ENCODE results near the gene KCNT1. TPM values are rescaled to one million over a fixed set of nuclear protein-coding genes. Genes with fewer than 3 reads are reported as not detected.

The KCNT1 gene
- total RNA-seq, 1 experiment from 2014 or later: 0.17 TPM

DNA sequence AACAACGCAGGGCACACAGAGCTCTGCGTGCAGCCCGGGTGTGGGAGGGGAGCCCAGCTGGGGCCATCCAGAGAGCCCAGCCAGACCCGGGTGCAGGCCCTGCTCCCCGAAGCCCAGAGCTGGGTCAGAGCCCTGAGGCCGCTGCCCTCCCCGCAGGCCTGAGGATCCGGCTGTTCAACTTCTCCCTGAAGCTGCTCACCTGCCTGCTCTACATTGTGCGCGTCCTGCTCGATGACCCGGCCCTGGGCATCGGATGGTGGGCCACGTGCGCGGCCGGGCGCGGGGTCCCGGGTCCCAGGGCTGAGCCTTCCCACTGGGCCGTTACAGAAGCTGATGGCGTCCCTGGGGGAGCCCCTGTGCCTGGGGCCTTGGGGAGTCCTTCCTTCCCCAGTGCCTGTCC lies 48.8 kb downstream of the KCNT1 start (continued):
- TF ChIP-seq, protein P1, sequence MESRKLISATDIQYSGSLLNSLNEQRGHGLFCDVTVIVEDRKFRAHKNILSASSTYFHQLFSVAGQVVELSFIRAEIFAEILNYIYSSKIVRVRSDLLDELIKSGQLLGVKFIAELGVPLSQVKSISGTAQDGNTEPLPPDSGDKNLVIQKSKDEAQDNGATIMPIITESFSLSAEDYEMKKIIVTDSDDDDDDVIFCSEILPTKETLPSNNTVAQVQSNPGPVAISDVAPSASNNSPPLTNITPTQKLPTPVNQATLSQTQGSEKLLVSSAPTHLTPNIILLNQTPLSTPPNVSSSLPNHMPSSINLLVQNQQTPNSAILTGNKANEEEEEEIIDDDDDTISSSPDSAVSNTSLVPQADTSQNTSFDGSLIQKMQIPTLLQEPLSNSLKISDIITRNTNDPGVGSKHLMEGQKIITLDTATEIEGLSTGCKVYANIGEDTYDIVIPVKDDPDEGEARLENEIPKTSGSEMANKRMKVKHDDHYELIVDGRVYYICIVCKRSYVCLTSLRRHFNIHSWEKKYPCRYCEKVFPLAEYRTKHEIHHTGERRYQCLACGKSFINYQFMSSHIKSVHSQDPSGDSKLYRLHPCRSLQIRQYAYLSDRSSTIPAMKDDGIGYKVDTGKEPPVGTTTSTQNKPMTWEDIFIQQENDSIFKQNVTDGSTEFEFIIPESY (IDR thresholded peaks at IDR 0.05; ENCODE audit: extremely low read depth, insufficient replicate concordance, low read length): no peak

DNA sequence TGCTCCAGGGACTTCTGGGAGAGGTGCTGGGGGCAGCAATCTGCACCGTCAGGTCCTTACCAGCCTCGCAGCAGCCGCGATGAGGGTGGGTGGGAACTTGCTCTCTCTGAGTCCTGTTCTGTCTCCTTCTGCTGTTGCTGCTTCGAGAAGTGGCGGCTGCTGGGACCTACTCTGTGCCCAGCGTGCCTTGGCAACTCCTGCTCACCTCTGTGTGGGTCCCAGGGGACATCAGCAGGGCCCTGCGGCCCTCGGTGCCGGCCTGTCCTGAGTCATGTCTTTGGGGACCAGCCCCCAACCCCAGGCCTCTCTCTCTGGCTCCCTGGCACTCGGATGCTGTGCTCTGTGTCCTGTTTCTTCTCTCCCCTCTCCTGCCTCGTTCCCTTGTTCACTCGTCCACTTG lies 49.5 kb downstream of the KCNT1 start:
- Histone ChIP-seq H3K4me3 (replicated peaks in 1 of 2; ENCODE audit: low read depth in 1 of 2, low read length in 2 of 2) (no peak overlapping the region), H3K36me3 (ENCODE audit: control insufficient read depth in 1 of 2, insufficient read depth in 2 of 2, low read length in 2 of 2) (no peaks in the 10 kb centered on the region), H2AFZ (ENCODE audit: low read depth, low read length, poor library complexity, severe bottlenecking) (no peak overlapping the region), H3K4me1 (ENCODE audit: control insufficient read depth in 1 of 2, insufficient read depth in 2 of 2, low read length in 2 of 2) (no peaks in the 10 kb centered on the region), H3K27ac (ENCODE audit: low read depth, low read length) (no peak overlapping the region), H3K9ac (ENCODE audit: low read length) (no peak overlapping the region), H3K4me2 (ENCODE audit: low read length) (no peak overlapping the region), H3K9me3 (ENCODE audit: control insufficient read depth in 1 of 2, insufficient read depth in 1 of 2, low read depth in 1 of 2, low read length in 2 of 2) (no peaks in the 10 kb centered on the region), H3K9me2 (ENCODE audit: insufficient read depth) (no peaks in the 10 kb centered on the region), H3K27me3 (ENCODE audit: insufficient read depth, low read length) (no peaks in the 10 kb centered on the region), H3K79me2 (ENCODE audit: insufficient read depth, low read length) (no peaks in the 10 kb centered on the region), H4K20me1 (ENCODE audit: insufficient read depth) (no peaks in the 10 kb centered on the region)
- CTCF ChIA-PET: no interaction called here
- POLR2A ChIA-PET: no interaction called here
- DNase-seq (ENCODE audit: low read depth, low spot score) (no peak), ATAC-seq (no peak)
- intact Hi-C loops (cut with micrococcal nuclease): no loop called here
- RAD21 ChIA-PET (ENCODE audit: low non-redundant PET in 1 of 2, low total read pairs in 2 of 2, uncharacterized antibody in 2 of 2, unreplicated experiment in 2 of 2): no interaction called here
- no TSS peak for BruUV-seq (replicated peaks)
- TF ChIP-seq EZH2phosphoT487 (IDR thresholded peaks at IDR 0.05; ENCODE audit: borderline replicate concordance) (no peak), ELF1 (IDR thresholded peaks at IDR 0.05; ENCODE audit: borderline replicate concordance, low read depth) (no peak), SP1 (IDR thresholded peaks at IDR 0.05; ENCODE audit: low read depth) (no peak), CEBPB (IDR thresholded peaks at IDR 0.05; ENCODE audit: low read depth) (no peak), SIN3A (IDR thresholded peaks at IDR 0.05; ENCODE audit: low read depth) (no peak), TCF7L2 (IDR thresholded peaks at IDR 0.05; ENCODE audit: borderline replicate concordance, extremely low read depth, insufficient read depth, insufficient read length) (no peak), ZFX (IDR thresholded peaks at IDR 0.05) (no peak), EZH2 (IDR thresholded peaks at IDR 0.05) (no peak), FOSL1 (IDR thresholded peaks at IDR 0.05; ENCODE audit: low read depth) (no peak), POLR2A (IDR thresholded peaks at IDR 0.05; ENCODE audit: borderline replicate concordance, extremely low read depth, insufficient read depth, insufficient read length) (no peak), EGR1 (IDR thresholded peaks at IDR 0.05; ENCODE audit: low read depth) (no peak), POLR2AphosphoS5 (IDR thresholded peaks at IDR 0.05; ENCODE audit: low read depth, low read length) (no peak), RAD21 (IDR thresholded peaks at IDR 0.05; ENCODE audit: low read depth) (no peak)
- TF ChIP-seq, protein P1 (IDR thresholded peaks at IDR 0.05; ENCODE audit: extremely low read depth, insufficient replicate concordance, low read length): no peak
- TF ChIP-seq, protein P2, sequence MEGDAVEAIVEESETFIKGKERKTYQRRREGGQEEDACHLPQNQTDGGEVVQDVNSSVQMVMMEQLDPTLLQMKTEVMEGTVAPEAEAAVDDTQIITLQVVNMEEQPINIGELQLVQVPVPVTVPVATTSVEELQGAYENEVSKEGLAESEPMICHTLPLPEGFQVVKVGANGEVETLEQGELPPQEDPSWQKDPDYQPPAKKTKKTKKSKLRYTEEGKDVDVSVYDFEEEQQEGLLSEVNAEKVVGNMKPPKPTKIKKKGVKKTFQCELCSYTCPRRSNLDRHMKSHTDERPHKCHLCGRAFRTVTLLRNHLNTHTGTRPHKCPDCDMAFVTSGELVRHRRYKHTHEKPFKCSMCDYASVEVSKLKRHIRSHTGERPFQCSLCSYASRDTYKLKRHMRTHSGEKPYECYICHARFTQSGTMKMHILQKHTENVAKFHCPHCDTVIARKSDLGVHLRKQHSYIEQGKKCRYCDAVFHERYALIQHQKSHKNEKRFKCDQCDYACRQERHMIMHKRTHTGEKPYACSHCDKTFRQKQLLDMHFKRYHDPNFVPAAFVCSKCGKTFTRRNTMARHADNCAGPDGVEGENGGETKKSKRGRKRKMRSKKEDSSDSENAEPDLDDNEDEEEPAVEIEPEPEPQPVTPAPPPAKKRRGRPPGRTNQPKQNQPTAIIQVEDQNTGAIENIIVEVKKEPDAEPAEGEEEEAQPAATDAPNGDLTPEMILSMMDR (IDR thresholded peaks at IDR 0.05 in 2 of 3, conservative IDR thresholded peaks at IDR 0.05 in 1 of 3; ENCODE audit: borderline replicate concordance in 1 of 3, insufficient read depth in 1 of 3, low read depth in 2 of 3, low read length in 2 of 3): no peak
- TF ChIP-seq, protein P3, sequence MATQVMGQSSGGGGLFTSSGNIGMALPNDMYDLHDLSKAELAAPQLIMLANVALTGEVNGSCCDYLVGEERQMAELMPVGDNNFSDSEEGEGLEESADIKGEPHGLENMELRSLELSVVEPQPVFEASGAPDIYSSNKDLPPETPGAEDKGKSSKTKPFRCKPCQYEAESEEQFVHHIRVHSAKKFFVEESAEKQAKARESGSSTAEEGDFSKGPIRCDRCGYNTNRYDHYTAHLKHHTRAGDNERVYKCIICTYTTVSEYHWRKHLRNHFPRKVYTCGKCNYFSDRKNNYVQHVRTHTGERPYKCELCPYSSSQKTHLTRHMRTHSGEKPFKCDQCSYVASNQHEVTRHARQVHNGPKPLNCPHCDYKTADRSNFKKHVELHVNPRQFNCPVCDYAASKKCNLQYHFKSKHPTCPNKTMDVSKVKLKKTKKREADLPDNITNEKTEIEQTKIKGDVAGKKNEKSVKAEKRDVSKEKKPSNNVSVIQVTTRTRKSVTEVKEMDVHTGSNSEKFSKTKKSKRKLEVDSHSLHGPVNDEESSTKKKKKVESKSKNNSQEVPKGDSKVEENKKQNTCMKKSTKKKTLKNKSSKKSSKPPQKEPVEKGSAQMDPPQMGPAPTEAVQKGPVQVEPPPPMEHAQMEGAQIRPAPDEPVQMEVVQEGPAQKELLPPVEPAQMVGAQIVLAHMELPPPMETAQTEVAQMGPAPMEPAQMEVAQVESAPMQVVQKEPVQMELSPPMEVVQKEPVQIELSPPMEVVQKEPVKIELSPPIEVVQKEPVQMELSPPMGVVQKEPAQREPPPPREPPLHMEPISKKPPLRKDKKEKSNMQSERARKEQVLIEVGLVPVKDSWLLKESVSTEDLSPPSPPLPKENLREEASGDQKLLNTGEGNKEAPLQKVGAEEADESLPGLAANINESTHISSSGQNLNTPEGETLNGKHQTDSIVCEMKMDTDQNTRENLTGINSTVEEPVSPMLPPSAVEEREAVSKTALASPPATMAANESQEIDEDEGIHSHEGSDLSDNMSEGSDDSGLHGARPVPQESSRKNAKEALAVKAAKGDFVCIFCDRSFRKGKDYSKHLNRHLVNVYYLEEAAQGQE (IDR thresholded peaks at IDR 0.05; ENCODE audit: low read depth): no peak
- TF ChIP-seq, protein P4, sequence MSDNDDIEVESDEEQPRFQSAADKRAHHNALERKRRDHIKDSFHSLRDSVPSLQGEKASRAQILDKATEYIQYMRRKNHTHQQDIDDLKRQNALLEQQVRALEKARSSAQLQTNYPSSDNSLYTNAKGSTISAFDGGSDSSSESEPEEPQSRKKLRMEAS (IDR thresholded peaks at IDR 0.05): no peak

Measured in HCT116 (cell line).